Measurements from ENCODE around the gene FGGY.

Gene FGGY

DNA sequence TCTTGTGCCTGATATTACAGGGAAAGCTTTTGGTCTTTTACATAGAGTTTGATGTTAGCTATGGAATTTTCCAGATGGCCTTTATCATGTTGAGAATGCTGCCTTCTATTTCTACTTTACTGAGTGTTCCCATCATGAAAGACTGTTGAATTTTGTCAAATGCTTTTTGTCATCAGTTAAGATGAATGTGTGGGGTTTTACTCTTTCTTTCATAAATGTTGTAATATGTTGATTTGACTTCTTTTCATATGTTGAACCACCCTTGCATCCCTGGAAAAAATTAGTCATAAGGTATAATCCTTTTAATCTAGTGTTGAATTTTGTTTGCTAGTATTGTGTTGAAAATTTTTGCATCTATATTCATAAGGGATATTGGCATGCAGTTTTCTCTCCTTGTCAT is 501.7 kb downstream of the FGGY start:
- Histone ChIP-seq H4K20me1 (ENCODE audit: insufficient read depth, low read length) (no peaks in the 10 kb centered on the region), H3K4me3 (ENCODE audit: low read depth in 1 of 2, low read length in 2 of 2) (no peak overlapping the region), H3K27ac (ENCODE audit: low read length) (no peak overlapping the region), H3K4me1 (ENCODE audit: insufficient read depth, low read length) (no peaks in the 10 kb centered on the region), H3K36me3 (ENCODE audit: insufficient read depth, low read length) (no peaks in the 10 kb centered on the region), H3K9me3 (ENCODE audit: insufficient read depth, low read length, severe bottlenecking) (no peaks in the 10 kb centered on the region), H3K4me2 (ENCODE audit: insufficient read depth, low read length) (no peak overlapping the region), H3K27me3 (ENCODE audit: insufficient read depth, low read length, poor library complexity) (no peaks in the 10 kb centered on the region), H3K9ac (ENCODE audit: low read depth, low read length) (no peak overlapping the region), H2AFZ (ENCODE audit: low read depth, low read length) (no peak overlapping the region), H3K79me2 (ENCODE audit: insufficient read depth, low read length) (no peaks in the 10 kb centered on the region)
- TF ChIP-seq EZH2 (IDR thresholded peaks at IDR 0.05; ENCODE audit: borderline replicate concordance, low read depth, low read length, severe bottlenecking), result no peak
- TF ChIP-seq CTCF (IDR thresholded peaks at IDR 0.05; ENCODE audit: borderline replicate concordance, extremely low read depth, low read length, poor library complexity, severe bottlenecking), result no peak
- DNase-seq (no peak), ATAC-seq (ENCODE audit: insufficient read depth, low read depth) (no peak)

- H3K9me3 ChIP-seq (ENCODE audit: insufficient read depth, low read length, severe bottlenecking), result no peaks in the 10 kb centered on the region
- DNase-seq (no peak), ATAC-seq (ENCODE audit: insufficient read depth, low read depth) (no peak)
- H3K9ac ChIP-seq (ENCODE audit: low read depth, low read length), result no peak overlapping the region
- no peaks in the 10 kb centered on the region for H4K20me1 ChIP-seq (ENCODE audit: insufficient read depth, low read length)
- H3K79me2 ChIP-seq (ENCODE audit: insufficient read depth, low read length), result no peaks in the 10 kb centered on the region
- no peak overlapping the region for H3K4me3 ChIP-seq (ENCODE audit: low read depth in 1 of 2, low read length in 2 of 2)
- H3K4me2 ChIP-seq (ENCODE audit: insufficient read depth, low read length), result no peak overlapping the region
- H2AFZ ChIP-seq (ENCODE audit: low read depth, low read length), result no peak overlapping the region
- H3K36me3 ChIP-seq (ENCODE audit: insufficient read depth, low read length), result no peaks in the 10 kb centered on the region
- no peaks in the 10 kb centered on the region for H3K27me3 ChIP-seq (ENCODE audit: insufficient read depth, low read length, poor library complexity)
- TF ChIP-seq CTCF (IDR thresholded peaks at IDR 0.05; ENCODE audit: borderline replicate concordance, extremely low read depth, low read length, poor library complexity, severe bottlenecking) (no peak), EZH2 (IDR thresholded peaks at IDR 0.05; ENCODE audit: borderline replicate concordance, low read depth, low read length, severe bottlenecking) (no peak)
- no peak overlapping the region for H3K27ac ChIP-seq (ENCODE audit: low read length)
- H3K4me1 ChIP-seq (ENCODE audit: insufficient read depth, low read length), result no peaks in the 10 kb centered on the region
Measured at GRCh38 chr1:59803458-59804038, 506.7 kb downstream of the FGGY start.

DNA sequence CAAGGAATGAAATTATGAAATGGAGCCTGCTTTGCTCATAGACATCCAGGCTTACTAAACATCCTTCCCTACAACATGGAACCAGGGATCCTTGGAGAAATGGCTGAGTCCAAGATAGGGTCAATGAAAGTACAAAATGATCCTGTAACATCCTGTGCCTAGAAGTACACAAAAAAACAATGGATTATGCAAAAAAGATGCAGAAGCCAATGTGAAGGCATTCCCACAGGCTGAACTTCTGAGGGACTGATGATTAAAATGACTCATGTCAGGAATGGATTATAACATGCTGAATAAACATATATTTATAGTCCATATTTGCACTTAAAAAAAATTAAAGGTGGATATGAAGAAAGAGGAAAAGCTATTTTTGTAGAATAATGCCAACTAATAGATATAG is 507.4 kb downstream of the FGGY start:
- Histone ChIP-seq H4K20me1 (ENCODE audit: insufficient read depth, low read length) (no peaks in the 10 kb centered on the region), H3K36me3 (ENCODE audit: insufficient read depth, low read length) (no peaks in the 10 kb centered on the region), H3K4me2 (ENCODE audit: insufficient read depth, low read length) (no peak overlapping the region), H3K9me3 (ENCODE audit: insufficient read depth, low read length, severe bottlenecking) (no peaks in the 10 kb centered on the region), H3K4me1 (ENCODE audit: insufficient read depth, low read length) (no peaks in the 10 kb centered on the region), H3K27ac (ENCODE audit: low read length) (no peak overlapping the region), H3K79me2 (ENCODE audit: insufficient read depth, low read length) (no peaks in the 10 kb centered on the region), H2AFZ (ENCODE audit: low read depth, low read length) (no peak overlapping the region), H3K27me3 (ENCODE audit: insufficient read depth, low read length, poor library complexity) (no peaks in the 10 kb centered on the region), H3K4me3 (ENCODE audit: low read depth in 1 of 2, low read length in 2 of 2) (no peak overlapping the region), H3K9ac (ENCODE audit: low read depth, low read length) (no peak overlapping the region)
- ATAC-seq (ENCODE audit: insufficient read depth, low read depth) (no peak), DNase-seq (no peak)
- TF ChIP-seq CTCF (IDR thresholded peaks at IDR 0.05; ENCODE audit: borderline replicate concordance, extremely low read depth, low read length, poor library complexity, severe bottlenecking) (no peak), EZH2 (IDR thresholded peaks at IDR 0.05; ENCODE audit: borderline replicate concordance, low read depth, low read length, severe bottlenecking) (no peak)

DNA sequence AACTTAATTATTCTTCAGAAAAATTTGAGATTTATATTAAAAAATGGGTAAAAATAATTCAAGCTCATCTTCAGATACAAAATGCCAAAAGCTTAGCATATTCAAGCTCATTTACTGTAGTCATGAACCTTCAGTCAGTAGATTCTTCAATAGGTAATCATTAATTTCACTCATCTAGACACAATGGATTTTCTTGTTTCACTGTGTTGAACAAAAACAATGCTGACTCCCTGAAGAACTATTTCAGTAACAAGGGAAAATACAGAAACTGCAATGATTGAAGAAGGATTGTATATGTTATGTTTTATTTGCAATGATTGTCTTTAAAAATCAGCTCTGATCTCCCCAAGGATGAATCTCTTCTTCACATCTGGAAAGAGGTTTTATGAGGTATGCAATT is 508.7 kb downstream of the FGGY start:
- no peaks in the 10 kb centered on the region for H4K20me1 ChIP-seq (ENCODE audit: insufficient read depth, low read length)
- no peaks in the 10 kb centered on the region for H3K79me2 ChIP-seq (ENCODE audit: insufficient read depth, low read length)
- H3K9me3 ChIP-seq (ENCODE audit: insufficient read depth, low read length, severe bottlenecking), result no peaks in the 10 kb centered on the region
- DNase-seq (no peak), ATAC-seq (ENCODE audit: insufficient read depth, low read depth) (no peak)
- H2AFZ ChIP-seq (ENCODE audit: low read depth, low read length), result no peak overlapping the region
- H3K9ac ChIP-seq (ENCODE audit: low read depth, low read length), result no peak overlapping the region
- H3K4me2 ChIP-seq (ENCODE audit: insufficient read depth, low read length), result no peak overlapping the region
- no peaks in the 10 kb centered on the region for H3K27me3 ChIP-seq (ENCODE audit: insufficient read depth, low read length, poor library complexity)
- H3K27ac ChIP-seq (ENCODE audit: low read length), result no peak overlapping the region
- no peaks in the 10 kb centered on the region for H3K4me1 ChIP-seq (ENCODE audit: insufficient read depth, low read length)
- no peak overlapping the region for H3K4me3 ChIP-seq (ENCODE audit: low read depth in 1 of 2, low read length in 2 of 2)
- TF ChIP-seq CTCF (IDR thresholded peaks at IDR 0.05; ENCODE audit: borderline replicate concordance, extremely low read depth, low read length, poor library complexity, severe bottlenecking) (no peak), EZH2 (IDR thresholded peaks at IDR 0.05; ENCODE audit: borderline replicate concordance, low read depth, low read length, severe bottlenecking) (no peak)
- H3K36me3 ChIP-seq (ENCODE audit: insufficient read depth, low read length), result no peaks in the 10 kb centered on the region

Data from DND-41 (cell line).